GM19240 (cell line): Measurements from ENCODE around the gene SYNM.

ENCODE experiments used
- DNase-seq: peaks from one replicate; pipeline ENCODE4 v3.0.0; 2011; ENCODE audit warnings: low spot score; ENCODE audit not compliant: insufficient read length

SYNM gene

DNA sequence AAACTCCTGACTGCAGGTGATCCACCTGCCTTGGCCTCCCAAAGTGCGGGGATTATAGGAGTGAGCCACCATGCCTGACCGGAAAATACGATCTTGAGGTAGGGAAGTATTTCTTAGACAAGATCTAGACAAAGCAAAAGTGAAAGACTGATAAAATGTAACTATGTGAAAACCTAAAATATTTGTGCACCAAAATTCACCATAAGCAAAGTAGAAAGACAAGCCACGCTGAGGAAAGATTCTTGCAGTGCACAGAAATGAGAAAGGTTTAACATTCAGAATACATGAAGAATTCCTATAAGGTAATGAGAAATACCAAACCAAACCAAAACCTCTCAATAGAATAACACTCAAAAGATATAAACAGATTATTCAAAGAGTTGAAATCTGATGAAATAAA, 35.7 kb downstream of the SYNM start:
- no peak for DNase-seq

DNA sequence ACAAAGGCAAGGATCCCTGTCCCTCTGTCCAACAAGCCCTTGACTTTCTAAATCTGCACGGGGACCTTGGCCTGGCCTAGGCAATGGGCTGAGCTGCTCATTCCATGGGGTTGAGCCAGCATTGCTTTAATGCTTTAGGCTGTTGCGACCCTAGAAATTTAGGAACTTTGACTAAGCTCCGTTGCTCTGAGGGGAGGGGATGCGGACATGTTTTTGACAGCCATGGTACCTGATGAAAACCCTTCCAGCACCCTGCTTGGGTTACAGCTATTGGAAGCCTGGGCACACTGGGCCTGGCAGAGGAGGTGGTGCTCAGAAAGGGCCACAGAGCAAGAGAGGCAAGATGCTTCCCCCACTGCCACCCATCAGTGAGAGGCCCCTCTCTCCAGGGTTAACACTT, 37.1 kb downstream of the SYNM start:
- no peak for DNase-seq

DNA sequence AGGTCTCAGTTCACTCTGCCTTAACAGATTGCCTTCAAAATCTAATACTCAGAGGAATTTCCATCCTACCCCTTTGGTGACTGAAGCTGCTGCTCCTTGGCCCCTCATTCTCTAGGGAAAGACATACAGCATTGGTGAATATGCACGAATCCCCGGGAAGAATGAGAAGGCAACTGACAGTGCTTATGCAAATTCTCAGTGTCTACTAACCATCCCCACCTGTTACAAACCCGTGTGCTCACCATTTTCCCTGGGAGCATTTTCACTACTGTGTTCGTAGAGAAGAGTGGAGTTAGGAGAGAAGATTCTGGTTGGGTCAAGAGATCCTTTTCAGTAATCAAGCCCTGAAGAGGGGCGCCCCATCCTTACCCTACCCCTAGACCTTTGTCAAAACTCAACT, 37.7 kb downstream of the SYNM start:
- DNase-seq = no peak

DNA sequence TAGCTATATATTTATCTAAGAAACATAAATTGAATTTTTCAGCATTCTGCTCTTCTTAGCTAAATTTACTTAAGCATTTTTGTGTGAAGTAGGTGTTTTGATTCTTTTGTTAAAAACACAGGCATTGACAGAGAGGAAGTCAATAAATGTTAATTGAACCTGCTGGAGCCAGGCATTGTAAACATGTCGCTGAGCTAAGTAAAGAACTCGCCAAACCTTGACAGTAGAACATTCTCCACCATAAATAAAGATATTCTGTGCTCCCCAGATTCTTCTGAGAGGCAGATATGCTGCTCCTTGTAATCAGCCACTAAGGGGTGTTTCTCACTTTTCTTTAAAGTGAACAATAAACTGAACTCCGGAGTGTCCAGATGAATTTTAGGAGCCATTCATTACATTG, 38.4 kb downstream of the SYNM start:
- DNase-seq = no peak

DNA sequence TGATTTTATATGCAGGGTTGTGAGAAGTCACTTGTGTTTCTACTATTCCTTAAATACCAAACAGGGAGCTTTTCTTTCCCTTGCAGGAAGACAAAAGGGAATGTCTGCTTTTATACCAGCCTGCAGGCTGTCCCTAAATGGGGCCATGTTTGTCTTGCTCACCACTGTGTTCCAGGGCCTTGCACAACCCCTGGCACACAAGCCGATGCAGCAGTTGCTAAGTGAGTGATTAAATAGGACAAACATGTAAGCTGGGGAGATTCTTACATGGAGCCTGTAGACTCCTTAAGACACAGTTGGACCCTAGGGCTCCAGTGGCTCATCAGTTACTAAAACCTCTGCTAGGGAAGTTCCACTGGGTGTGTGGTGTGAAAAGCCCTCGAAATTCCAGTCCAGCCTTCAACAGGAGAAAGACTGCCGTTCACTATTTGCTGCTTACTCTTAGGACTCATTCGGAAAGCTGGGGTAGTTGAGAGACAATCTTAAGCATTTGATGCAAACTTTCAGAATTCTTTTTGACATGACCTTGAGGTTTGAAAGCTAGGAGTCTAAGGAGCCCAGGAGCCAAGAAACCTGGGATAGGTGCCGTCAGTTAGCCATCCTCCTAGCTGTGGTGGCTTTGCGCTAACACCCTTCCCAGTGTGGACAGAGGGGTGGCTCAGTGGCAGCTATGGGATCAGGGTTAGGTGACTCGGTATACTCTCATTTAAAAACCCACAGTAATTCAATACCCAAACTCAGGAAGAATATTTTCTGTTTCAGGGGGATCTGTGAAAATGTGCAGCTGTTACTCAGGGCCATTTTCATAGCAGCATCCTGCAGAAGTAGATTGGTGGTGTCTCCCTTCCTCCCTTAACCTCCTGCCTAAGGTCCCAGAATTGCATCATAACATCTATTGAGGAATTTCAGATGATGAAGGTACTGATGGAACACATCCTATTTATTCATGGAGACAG, 39.1 kb downstream of the SYNM start:
- DNase-seq = no peak

DNA sequence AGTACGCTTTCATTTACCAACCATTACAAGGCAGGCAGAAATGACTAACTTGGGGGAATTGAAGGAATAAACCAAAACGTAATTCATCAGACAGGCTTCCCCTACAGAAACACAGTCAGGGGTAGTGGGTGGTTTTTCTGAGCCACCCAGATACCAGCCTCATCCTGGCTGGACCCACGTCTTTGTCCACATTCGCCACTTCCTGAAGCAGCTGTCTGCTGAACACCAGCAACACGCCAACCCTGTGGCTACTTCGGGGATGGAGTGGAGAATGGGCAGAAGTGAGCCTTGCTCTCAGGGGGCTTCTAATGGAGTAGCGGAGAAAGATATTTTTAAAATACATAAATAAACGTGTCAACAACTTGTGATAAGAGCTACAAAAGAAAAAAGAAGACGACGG, 40.1 kb downstream of the SYNM start:
- DNase-seq = no peak

DNA sequence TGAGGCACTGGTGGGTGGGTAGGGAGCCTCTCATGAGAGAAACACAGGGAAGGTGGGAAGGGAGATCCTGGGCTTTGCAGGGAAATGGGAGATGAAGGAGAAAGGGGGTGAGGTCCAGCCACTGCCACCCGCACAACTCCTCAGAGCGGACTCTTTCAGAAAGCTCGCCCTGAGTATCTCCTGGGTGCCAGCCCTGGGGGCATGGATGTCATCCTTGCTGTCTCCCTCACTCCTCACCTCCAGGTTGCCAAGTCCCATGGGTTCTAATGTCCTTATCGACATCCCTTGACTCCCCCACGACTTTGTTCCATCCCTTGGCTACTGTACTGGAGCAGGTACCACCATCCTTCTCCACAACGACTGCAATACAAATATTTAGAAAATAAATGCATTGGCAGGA, 40.9 kb downstream of the SYNM start:
- DNase-seq = no peak

DNA sequence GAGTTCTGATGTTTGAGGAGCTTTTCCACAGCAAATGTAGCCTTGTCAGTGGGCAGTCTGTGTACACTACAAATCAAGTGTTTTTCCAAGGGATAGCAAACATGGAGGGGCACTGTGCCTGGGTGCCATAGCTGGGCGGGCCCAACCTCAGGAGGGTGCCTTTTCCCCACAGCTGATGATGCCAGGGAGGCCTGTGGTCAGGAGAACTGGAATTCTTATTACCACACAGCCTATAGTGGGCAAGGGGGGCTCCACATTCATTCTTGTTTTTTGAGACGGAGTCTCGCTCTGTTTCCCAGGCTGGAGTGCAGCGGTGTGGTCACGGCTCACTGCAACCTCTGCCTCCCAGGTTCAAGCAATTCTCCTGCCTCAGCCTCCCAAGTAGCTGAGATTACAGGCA, 41.8 kb downstream of the SYNM start:
- no peak for DNase-seq

DNA sequence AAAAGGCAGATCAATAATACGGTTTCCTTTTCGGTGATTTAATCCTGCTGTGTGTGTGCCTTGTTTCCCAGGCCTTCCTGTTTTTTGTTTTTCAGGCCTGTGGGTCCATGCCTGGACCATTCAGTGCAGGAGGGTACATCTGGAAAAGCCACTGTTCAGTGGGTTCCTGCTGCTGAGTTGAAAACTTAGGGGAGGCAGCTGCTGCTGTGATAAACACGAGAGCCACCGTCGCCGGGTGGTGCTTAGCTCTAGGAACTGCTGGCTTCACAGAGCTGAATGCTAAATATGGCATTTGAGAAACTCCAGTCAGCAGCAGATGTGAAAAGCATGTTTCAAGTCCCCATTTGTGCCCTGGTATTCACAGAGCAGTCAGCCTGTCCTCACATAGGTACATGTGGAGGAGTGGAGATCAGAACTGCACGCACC, 44.0 kb downstream of the SYNM start:
- no peak for DNase-seq

DNA sequence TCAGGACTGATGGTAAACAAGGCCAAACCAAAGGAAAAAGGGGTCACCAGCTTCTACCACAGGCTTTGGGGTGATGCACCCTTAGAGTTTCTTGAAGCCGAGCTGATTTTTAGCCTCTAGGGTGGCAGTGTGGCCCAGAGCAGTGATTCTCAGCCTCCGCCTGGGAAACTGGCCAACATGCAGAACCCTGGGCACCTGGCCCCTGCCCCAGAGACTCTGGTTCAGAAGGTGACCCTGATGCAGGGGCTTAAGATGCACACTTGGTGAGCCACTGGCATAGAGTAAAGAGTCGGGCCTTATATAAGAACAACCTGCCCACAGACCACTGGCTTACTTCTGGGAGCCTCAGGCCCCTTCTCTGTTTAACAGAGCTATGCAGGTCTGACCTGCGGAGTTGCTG, 44.5 kb downstream of the SYNM start:
- DNase-seq = no peak

DNA sequence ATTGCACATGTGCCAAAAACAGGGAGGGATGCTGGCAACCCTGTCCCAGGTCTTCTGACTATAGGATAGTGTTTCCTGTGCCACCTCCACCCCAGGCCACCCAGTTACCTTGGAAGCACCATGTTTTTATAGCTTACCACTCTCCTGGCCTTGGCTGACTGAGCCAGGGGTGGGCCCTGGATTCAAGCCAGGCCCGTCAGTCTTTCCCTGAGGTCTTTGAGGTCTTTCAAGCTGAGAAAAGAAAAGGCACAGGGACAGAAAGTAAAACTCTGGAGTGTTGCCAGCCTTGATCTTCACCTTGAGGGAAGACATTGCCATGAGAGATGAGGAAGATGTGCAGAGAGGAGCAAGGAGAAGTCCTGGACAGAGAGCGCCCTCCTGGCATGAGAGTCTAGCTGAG, 46.3 kb downstream of the SYNM start:
- DNase-seq = no peak

DNA sequence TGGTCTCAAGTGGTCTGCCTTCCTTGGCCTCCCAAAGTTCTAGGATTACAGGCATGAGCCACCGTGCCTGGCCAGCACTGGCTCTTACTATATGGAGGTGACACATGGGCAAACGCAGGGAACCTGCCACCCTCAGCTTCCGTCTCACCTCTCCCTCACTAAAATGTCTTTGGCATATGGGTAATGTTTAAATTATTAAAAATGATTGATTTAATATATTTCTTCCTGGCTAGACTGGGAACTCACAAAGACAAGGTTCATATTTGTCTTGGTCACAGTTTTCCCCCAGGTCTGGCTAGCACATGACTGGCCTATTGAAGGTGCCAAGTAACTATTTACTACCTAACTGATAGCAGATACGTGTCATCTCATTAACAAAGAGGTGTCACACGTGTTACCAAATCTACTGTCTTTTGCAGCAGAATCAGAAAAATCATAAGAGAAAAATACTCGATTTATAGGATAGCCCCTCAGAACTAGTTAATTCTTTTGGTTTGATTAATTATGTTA, 48.2 kb downstream of the SYNM start:
- DNase-seq = no peak

DNA sequence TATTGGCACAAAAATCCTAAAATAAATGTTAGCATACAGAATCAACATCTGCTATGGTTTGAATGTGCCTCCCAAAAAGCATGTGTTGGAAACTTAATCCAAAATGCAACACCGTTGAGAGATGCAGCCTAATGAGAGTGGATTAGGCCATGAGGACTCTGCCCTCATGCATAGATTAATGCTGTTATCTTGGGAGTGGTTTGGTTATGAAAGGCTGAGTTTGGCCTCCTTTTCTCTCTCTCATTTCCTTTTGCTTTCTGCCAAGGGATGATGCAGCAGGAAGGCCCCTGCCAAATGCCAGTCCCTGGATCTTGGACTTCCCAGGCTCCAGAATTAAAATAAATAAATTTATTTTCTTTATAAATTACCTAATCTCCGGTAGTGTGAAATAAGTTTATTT, 49.4 kb downstream of the SYNM start:
- DNase-seq = no peak

DNA sequence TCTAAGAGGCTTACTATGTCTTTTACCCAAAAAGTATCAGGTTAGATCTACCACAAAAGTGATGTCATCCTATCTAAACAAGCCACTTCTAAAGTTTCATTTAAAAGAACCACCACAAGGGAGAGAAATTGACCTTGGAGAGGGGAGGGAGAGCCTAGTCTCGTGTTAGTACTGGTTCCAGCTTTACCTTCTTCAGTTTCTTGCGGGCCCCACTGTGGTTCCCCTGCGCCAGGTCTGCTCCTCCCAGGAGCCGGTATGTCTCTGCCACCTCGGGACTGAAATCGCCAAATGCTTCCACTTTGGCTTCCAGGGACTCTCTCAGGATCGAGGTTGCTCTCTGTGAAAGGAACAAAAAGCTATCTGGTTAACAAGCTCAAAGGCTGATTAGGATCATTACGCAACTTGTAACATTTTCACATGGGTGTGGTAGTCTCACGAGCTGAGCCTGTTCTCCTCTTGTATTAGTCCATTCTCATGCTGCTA, 51.1 kb downstream of the SYNM start:
- no peak for DNase-seq

DNA sequence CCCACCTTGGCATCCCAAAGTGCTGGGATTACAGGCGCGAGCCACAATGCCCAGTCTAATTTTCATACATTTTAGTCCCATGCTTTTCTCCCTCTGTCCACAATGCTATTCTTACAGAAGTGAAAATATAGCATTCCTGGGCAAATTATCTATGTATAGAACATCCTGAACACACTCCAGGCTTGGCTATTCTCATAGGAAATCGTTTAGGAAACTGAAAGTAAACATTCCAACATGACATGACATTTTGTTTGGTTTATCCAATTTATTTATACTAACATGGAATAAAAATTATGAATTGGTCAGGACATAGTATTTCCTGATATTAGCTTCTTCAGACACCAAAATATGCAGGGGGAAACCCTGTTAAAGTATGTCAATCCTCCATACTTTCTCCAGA, 52.6 kb downstream of the SYNM start:
- no peak for DNase-seq

DNA sequence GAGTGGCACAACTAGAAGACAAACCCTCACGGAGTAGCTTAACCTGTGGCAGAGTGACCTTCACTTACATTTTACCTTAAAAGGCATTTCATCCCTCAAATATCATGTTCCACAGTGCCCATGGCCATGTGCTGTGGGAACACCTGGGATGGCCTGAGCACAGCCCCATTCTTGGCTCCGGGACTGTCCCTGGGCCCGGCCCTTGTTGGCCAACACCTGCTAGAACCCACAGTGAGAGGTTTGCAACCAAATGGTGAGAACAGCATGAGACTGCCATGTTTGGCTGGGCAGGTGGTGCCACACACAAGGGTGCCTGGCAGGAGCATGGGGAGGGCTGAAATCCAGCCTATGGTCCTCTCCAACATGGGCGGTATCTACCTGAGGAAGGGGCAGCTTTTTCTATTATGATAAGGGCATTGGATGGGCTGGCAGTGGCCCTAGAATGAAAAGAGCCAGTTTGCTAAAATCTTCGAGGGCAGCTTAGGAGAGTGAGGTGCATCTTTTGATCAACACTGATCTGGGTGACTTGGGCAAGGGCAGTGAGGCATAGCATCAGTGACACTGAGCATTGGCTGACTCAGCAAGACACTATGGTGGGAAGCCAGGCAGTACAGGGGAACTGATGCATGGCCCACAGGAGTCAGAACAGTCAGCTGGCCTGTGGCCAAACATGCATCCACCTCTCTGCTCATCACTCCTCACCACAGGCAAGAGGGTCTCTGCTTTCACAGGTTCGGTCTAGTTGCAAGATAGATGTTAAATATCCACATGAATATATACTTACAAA, 53.9 kb downstream of the SYNM start:
- DNase-seq = no peak

DNA sequence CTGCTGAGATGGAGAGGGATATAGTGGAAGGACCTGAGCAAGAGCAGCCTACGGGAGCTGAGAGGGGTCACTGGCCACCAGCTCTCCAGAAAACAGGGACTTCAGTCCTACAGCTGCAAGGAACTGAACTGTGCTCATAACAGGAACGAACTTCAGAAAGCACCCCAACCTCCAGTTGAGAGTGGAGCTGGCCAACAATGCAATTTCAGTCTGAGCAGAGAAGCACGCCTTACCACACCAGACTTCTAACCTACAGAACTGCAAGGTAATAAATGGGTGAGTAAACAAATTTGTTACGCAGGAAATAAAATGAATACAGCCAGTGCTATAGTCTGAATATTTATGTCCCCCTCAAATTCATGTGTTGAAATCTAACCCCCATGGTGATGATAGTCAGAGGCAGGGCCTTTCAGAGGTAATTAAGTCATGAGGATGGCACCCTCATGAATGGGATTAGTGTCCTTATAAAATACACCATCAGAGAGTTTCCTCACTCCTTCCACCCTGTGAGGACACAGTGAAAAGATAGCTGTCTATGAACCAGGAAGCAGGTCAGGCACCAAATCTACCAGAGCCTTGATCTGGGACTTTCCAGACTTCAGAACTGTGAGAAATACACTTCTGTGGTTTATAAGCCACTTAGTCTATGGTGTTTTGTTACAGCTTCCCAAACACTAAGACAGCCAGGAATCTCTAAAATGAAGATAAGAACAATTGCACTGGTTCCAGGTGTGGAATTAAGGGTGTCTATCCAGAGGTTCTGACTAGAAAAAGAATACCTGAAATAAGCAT, 58.6 kb downstream of the SYNM start:
- DNase-seq = no peak

DNA sequence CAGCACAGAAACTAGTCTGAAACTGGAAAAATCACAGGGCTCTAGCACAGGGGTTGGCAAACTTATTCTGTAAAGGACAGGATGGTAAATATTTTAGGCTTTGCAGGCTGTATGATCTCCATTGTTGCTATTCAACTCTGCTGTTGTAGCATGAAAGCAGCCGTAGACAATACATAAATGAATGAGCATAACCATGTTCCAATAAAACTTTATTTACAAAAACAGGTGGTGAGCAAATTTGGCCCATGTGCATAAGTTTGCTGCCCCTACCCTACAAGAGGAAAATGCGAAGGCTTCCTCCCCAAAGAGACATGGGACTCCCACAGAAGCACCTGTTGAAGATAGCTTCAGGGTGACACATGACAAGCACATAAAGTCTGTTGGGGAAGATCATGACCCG, 59.2 kb downstream of the SYNM start:
- no peak for DNase-seq

DNA sequence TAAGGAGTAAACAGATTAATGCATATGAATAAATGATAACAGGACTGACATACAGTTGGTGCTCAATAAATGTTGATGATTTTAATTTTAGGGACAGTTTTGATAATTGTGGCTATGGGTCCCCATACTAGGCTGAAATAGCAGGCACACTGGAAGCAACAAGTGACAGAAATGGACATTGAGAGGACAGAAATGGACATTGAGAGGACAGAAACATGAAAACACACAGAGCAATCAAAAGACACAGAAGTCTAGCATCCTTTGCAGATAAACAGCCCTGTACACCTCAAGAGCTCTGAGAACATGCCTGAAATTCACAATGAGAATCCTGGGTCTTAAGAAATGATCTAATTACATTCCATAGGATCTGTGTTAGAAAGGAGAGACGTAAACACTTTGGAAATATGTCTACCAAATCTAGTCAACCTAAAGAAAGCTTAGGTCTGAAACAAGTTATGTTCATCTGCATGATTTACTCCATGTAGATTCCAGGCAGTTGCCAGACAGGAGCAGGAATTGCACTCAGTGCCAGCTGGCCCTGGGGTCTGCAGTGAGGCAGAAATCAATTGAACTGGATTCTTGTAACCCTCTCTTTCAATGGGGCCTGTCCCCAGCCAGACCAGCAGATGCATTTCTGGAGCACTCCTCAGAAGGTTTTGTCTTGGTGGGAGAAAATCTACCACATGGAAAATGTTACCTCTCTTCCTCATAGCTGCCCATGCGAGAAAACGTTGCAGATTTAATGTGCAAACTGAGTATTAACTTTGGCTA, 60.3 kb downstream of the SYNM start:
- DNase-seq = no peak

DNA sequence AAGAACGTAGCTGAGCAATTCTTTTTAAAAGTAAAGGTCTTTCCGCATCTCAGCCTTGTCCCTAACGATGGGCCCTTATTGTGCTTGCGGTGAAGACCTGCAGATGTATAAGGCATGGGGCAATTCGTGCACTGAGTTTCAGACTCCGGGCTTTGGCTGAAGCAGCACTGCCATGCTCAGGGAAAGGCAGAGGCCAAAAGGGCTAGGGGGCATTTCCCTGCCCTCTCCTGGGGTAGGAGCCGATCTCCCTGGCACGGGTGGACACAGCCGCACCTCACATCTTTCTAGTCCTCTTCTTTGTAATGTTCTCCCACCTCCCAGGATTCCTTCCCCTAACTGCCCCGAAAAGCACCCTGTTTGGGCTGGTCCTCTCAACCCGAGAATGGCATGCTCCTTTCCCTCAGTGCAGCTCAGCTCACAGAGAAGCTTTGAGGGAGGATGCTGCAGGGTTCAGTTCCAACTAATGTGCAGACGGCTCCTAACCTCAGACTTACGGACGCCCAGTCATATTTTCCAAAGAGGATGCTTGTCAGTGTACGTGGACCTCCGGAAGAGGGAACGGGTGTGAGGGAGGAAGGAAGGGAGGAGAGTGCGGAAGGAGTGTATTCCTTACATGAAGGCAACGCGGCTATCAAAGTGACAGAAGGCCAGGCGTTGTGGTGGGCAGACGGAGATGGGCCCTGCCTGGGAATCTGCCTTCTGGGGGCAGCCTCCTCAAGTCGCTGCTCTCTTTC, 61.2 kb downstream of the SYNM start:
- no peak for DNase-seq
